ENCODE results near the gene PLAA.
A peak's percentile ranks its signal among the peaks of the same experiment; 100 is the strongest.

Gene PLAA

GRCh38 chr9:26892251-26893029 lies 54.6 kb downstream of the PLAA start, which contains the start of gene CAAP1 (continued):
- TF ChIP-seq, protein P1, sequence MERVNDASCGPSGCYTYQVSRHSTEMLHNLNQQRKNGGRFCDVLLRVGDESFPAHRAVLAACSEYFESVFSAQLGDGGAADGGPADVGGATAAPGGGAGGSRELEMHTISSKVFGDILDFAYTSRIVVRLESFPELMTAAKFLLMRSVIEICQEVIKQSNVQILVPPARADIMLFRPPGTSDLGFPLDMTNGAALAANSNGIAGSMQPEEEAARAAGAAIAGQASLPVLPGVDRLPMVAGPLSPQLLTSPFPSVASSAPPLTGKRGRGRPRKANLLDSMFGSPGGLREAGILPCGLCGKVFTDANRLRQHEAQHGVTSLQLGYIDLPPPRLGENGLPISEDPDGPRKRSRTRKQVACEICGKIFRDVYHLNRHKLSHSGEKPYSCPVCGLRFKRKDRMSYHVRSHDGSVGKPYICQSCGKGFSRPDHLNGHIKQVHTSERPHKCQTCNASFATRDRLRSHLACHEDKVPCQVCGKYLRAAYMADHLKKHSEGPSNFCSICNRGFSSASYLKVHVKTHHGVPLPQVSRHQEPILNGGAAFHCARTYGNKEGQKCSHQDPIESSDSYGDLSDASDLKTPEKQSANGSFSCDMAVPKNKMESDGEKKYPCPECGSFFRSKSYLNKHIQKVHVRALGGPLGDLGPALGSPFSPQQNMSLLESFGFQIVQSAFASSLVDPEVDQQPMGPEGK (tag by site-specific recombination; IDR thresholded peaks at IDR 0.05) = peak; percentile 89
- TF ChIP-seq ZBTB6 (tag by site-specific recombination; IDR thresholded peaks at IDR 0.05) (peak; percentile 50; the same call in 1 of the 2 replicates), ZNF433 (tag by site-specific recombination; IDR thresholded peaks at IDR 0.05; ENCODE audit: low read depth) (no peak), SP7 (tag by site-specific recombination; IDR thresholded peaks at IDR 0.05) (peak; percentile 77), ZNF610 (tag by site-specific recombination; IDR thresholded peaks at IDR 0.05; ENCODE audit: borderline replicate concordance) (peak; percentile 97), ZNF561 (tag by site-specific recombination; IDR thresholded peaks at IDR 0.05; ENCODE audit: borderline replicate concordance) (0 out of 2 replicates have a peak, but pooled peaks have one; percentile 66), OSR2 (tag by site-specific recombination; IDR thresholded peaks at IDR 0.05) (0 out of 2 replicates have a peak, but pooled peaks have one; percentile 43), IKZF3 (tag by site-specific recombination; IDR thresholded peaks at IDR 0.05) (peak; percentile 89), PBX3 (CRISPR knock-in tag; IDR thresholded peaks at IDR 0.05) (peak; percentile 60), ZNF600 (tag by site-specific recombination; IDR thresholded peaks at IDR 0.05) (peak; percentile 88), ZNF580 (tag by site-specific recombination; IDR thresholded peaks at IDR 0.05) (0 out of 2 replicates have a peak, but pooled peaks have one; percentile 6), SCRT1 (tag by site-specific recombination; IDR thresholded peaks at IDR 0.05; ENCODE audit: borderline replicate concordance) (peak; percentile 95), ZNF391 (tag by site-specific recombination; IDR thresholded peaks at IDR 0.05; ENCODE audit: borderline replicate concordance, low read depth) (no peak; the same call in 1 of the 2 replicates), ZNF623 (tag by site-specific recombination; IDR thresholded peaks at IDR 0.05) (0 out of 2 replicates have a peak, but pooled peaks have one; percentile 12), ZNF184 (tag by site-specific recombination; IDR thresholded peaks at IDR 0.05) (no peak), KLF8 (tag by site-specific recombination; IDR thresholded peaks at IDR 0.05) (peak; percentile 66; the same call in 1 of the 2 replicates), ZBTB7A (tag by site-specific recombination; IDR thresholded peaks at IDR 0.05; ENCODE audit: low read depth) (0 out of 2 replicates have a peak, but pooled peaks have one; percentile 39), KLF10 (tag by site-specific recombination; IDR thresholded peaks at IDR 0.05) (no peak), ZFP37 (tag by site-specific recombination; IDR thresholded peaks at IDR 0.05) (peak; percentile 27; the same call in 1 of the 2 replicates), GLI2 (tag by site-specific recombination; IDR thresholded peaks at IDR 0.05; ENCODE audit: borderline replicate concordance, low read depth) (no peak), ZNF76 (tag by site-specific recombination; IDR thresholded peaks at IDR 0.05; ENCODE audit: borderline replicate concordance, low read depth) (peak; percentile 76; the same call in 1 of the 2 replicates), ZNF501 (tag by site-specific recombination; IDR thresholded peaks at IDR 0.05) (peak; percentile 90)
- TF ChIP-seq, protein P2, sequence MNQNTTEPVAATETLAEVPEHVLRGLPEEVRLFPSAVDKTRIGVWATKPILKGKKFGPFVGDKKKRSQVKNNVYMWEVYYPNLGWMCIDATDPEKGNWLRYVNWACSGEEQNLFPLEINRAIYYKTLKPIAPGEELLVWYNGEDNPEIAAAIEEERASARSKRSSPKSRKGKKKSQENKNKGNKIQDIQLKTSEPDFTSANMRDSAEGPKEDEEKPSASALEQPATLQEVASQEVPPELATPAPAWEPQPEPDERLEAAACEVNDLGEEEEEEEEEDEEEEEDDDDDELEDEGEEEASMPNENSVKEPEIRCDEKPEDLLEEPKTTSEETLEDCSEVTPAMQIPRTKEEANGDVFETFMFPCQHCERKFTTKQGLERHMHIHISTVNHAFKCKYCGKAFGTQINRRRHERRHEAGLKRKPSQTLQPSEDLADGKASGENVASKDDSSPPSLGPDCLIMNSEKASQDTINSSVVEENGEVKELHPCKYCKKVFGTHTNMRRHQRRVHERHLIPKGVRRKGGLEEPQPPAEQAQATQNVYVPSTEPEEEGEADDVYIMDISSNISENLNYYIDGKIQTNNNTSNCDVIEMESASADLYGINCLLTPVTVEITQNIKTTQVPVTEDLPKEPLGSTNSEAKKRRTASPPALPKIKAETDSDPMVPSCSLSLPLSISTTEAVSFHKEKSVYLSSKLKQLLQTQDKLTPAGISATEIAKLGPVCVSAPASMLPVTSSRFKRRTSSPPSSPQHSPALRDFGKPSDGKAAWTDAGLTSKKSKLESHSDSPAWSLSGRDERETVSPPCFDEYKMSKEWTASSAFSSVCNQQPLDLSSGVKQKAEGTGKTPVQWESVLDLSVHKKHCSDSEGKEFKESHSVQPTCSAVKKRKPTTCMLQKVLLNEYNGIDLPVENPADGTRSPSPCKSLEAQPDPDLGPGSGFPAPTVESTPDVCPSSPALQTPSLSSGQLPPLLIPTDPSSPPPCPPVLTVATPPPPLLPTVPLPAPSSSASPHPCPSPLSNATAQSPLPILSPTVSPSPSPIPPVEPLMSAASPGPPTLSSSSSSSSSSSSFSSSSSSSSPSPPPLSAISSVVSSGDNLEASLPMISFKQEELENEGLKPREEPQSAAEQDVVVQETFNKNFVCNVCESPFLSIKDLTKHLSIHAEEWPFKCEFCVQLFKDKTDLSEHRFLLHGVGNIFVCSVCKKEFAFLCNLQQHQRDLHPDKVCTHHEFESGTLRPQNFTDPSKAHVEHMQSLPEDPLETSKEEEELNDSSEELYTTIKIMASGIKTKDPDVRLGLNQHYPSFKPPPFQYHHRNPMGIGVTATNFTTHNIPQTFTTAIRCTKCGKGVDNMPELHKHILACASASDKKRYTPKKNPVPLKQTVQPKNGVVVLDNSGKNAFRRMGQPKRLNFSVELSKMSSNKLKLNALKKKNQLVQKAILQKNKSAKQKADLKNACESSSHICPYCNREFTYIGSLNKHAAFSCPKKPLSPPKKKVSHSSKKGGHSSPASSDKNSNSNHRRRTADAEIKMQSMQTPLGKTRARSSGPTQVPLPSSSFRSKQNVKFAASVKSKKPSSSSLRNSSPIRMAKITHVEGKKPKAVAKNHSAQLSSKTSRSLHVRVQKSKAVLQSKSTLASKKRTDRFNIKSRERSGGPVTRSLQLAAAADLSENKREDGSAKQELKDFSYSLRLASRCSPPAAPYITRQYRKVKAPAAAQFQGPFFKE (tag by site-specific recombination; IDR thresholded peaks at IDR 0.05; ENCODE audit: borderline replicate concordance) = no peak
- TF ChIP-seq, protein P3, sequence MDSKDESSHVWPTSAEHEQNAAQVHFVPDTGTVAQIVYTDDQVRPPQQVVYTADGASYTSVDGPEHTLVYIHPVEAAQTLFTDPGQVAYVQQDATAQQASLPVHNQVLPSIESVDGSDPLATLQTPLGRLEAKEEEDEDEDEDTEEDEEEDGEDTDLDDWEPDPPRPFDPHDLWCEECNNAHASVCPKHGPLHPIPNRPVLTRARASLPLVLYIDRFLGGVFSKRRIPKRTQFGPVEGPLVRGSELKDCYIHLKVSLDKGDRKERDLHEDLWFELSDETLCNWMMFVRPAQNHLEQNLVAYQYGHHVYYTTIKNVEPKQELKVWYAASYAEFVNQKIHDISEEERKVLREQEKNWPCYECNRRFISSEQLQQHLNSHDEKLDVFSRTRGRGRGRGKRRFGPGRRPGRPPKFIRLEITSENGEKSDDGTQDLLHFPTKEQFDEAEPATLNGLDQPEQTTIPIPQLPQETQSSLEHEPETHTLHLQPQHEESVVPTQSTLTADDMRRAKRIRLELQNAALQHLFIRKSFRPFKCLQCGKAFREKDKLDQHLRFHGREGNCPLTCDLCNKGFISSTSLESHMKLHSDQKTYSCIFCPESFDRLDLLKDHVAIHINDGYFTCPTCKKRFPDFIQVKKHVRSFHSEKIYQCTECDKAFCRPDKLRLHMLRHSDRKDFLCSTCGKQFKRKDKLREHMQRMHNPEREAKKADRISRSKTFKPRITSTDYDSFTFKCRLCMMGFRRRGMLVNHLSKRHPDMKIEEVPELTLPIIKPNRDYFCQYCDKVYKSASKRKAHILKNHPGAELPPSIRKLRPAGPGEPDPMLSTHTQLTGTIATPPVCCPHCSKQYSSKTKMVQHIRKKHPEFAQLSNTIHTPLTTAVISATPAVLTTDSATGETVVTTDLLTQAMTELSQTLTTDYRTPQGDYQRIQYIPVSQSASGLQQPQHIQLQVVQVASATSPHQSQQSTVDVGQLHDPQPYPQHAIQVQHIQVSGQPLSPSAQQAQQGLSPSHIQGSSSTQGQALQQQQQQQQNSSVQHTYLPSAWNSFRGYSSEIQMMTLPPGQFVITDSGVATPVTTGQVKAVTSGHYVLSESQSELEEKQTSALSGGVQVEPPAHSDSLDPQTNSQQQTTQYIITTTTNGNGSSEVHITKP (tag by site-specific recombination; IDR thresholded peaks at IDR 0.05) = peak; percentile 32; the same call in 1 of the 2 replicates
